Upper lobe of left lung (tissue), 6 donors: ENCODE measurements around the gene LTA4H. TPM values are rescaled to one million over a fixed set of nuclear protein-coding genes. Genes with fewer than 3 reads are reported as not detected.

Source experiments
- total RNA-seq, 6 donors: library from RNA; depleted of rRNA in 4 of 6; stranded (reverse); fragments of >200 nt in 4 of 6; gene quantifications; one replicate each; pipeline versions ENCODE4 v1.1.0 to v1.2.1, GENCODE V29; 2016 to 2021
- donor health status: DM: no; HTN: no; CAD: no; lungs with moderate emphysema.
- donor health status: DM: no; HTN: yes; CAD: no; lungs with severe emphysema.

Gene LTA4H
- total RNA-seq, 6 donors from 2014 or later = 110 to 314 (median 254) TPM

Other genes with a start within 250 kb of the LTA4H start
- 100 to 1,000 TPM in 2 of 6 donors, 10 to 100 TPM in 4; 74.1 to 115 (median 94.3) TPM for gene NTN4, start 244.8 kb downstream of the LTA4H start, total RNA-seq
- gene SNRPF, start 176.6 kb downstream of the LTA4H start, total RNA-seq = 10 to 100 TPM in 4 of 6 donors, 1 to 10 TPM in 2; 2.1 to 16.6 (median 14.3) TPM
- under 1 TPM in 2 of 6 donors, not detected in 4; 0.13 to 0.14 TPM for gene CCDC38, start 93.0 kb downstream of the LTA4H start, total RNA-seq
- 1 to 10 TPM in 4 of 6 donors, under 1 TPM in 1, not detected in 1; 0.91 to 2.2 (median 1.9) TPM for gene AMDHD1, start 92.3 kb downstream of the LTA4H start, total RNA-seq
- gene HAL, start 39.2 kb downstream of the LTA4H start, total RNA-seq = 10 to 100 TPM in 1 of 6 donors, 1 to 10 TPM in 5; 3.0 to 11.5 (median 5.2) TPM
- 10 to 100 TPM in 5 of 6 donors, 1 to 10 TPM in 1; 7.3 to 38.4 (median 22.1) TPM for gene ELK3, start 158.8 kb upstream of the LTA4H start, total RNA-seq